Measurements from ENCODE around the gene HOMEZ. TPM values are rescaled to one million over a fixed set of nuclear protein-coding genes. Genes with fewer than 3 reads are reported as not detected.
"Not testable (repeated sequence)": the region's sequence is repeated elsewhere in the genome, so short reads cannot be mapped to it uniquely, and the experiment has no call there.

HOMEZ gene
- polyA plus RNA-seq, 4 donors = 3.2 to 17.5 (median 7.6) TPM

DNA sequence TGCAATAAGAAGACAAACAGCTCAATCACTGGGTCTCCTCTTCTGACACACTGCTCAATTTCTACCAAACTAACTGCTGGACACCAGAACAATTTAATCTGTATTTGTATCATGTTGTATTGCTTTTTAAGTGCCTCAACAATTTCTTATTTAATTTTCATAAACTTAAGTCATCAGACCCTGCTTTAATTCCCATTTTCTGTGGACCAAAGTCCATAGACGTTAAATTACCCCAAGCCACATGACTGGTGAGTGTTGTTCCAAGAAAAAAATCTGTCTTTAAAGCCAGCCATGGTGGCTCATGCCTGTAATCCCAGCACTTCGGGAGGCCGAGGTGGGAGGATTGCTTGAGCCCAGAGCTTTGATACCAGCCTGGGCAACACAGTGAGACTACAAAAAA, 8.7 kb downstream of the HOMEZ start:
- no peaks in the 10 kb centered on the region for H3K27me3 ChIP-seq (ENCODE audit: control insufficient read depth in 3 of 3, insufficient read depth in 3 of 3, low read length in 3 of 3)
- 36 to 63% (median 44%) methylated on average over 3 of the region's 3 CpGs for WGBS, 3 donors
- H3K4me3 ChIP-seq (ENCODE audit: low read depth in 1 of 3, low read length in 3 of 3) = no peak overlapping the region
- peak overlapping the region in 1 of 3 donors; percentile 24 for H3K27ac ChIP-seq (ENCODE audit: low read depth in 1 of 3, low read length in 2 of 3)
- peaks cover 0 to 13% (median 0%) of the 10 kb centered on the region in 3 donors for H3K4me1 ChIP-seq (ENCODE audit: control insufficient read depth in 3 of 3, insufficient read depth in 2 of 3, low read depth in 1 of 3, low read length in 2 of 3)
- DNase-seq (peak in 1 of 2 donors; percentile 53), FAIRE-seq (no peak)
- no peaks in the 10 kb centered on the region for H3K9me3 ChIP-seq (ENCODE audit: control insufficient read depth in 2 of 2, insufficient read depth in 1 of 2, low read depth in 1 of 2, low read length in 1 of 2)
- H3K36me3 ChIP-seq (ENCODE audit: control insufficient read depth in 3 of 3, insufficient read depth in 2 of 3, low read depth in 1 of 3, low read length in 3 of 3) = peaks cover 0 to 32% (median under 1%) of the 10 kb centered on the region in 3 donors

DNA sequence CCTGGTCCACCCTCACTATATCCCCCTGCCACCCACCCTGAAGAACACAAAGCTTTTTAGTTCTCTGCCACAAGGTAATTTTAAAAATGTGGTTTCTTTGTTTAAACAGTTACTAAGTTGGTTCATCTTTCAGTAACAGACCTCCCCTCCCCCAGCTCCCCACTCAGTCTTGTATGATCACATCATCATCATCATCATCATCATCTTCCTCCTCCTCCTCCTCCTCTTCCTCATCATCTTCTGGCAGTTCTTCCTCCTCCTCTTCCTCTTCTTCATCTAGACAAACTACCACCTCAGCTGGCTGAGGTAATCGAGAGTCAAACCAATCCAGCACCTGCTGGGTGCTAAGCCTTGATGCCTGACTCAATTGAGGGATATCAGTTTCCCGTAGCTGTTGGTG, 10.5 kb downstream of the HOMEZ start:
- FAIRE-seq = no peak
- H3K27ac ChIP-seq (ENCODE audit: low read depth in 1 of 3, low read length in 2 of 3) = no peak overlapping the region
- WGBS, 3 donors = 91 to 100% (median 94%) methylated on average over 2 of the region's 2 CpGs

DNA sequence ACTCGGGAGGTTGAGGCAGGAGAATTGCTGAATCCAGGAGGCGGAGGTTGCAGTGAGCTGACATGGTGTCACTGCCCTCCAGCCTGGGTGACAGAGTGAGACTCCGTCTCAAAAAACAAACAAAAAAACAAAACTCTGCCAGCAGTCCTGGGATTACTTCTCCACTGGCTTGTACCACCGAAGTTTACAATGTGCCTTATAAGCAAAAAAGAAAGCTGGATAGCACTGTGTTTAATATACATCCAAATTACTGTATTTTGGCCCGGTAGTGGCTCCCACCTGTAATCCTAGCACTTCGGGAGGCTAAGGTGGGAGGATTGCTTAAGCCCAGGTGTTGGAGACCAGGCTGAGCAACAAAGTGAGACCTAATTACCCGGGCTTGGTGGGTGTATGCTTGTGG, 16.7 kb downstream of the HOMEZ start:
- 89 to 90% (median 89%) methylated on average over 7 of the region's 7 CpGs for WGBS, 3 donors
- no peaks in the 10 kb centered on the region for H3K9me3 ChIP-seq (ENCODE audit: control insufficient read depth in 2 of 2, insufficient read depth in 1 of 2, low read depth in 1 of 2, low read length in 1 of 2)
- H3K4me3 ChIP-seq (ENCODE audit: low read depth in 1 of 3, low read length in 3 of 3) = no peak overlapping the region
- FAIRE-seq (no peak), DNase-seq (no peak)
- H3K27me3 ChIP-seq (ENCODE audit: control insufficient read depth in 3 of 3, insufficient read depth in 3 of 3, low read length in 3 of 3) = no peaks in the 10 kb centered on the region
- no peak overlapping the region for H3K27ac ChIP-seq (ENCODE audit: low read depth in 1 of 3, low read length in 2 of 3)
- no peaks in the 10 kb centered on the region for H3K36me3 ChIP-seq (ENCODE audit: control insufficient read depth in 3 of 3, insufficient read depth in 2 of 3, low read depth in 1 of 3, low read length in 3 of 3)
- H3K4me1 ChIP-seq (ENCODE audit: control insufficient read depth in 3 of 3, insufficient read depth in 2 of 3, low read depth in 1 of 3, low read length in 2 of 3) = no peaks in the 10 kb centered on the region

More for the DNA sequence above, 10.5 kb downstream of the HOMEZ start:
- no peak for DNase-seq
- Histone ChIP-seq H3K4me1 (ENCODE audit: control insufficient read depth in 3 of 3, insufficient read depth in 2 of 3, low read depth in 1 of 3, low read length in 2 of 3) (peaks cover 0 to 13% (median 0%) of the 10 kb centered on the region in 3 donors), H3K9me3 (ENCODE audit: control insufficient read depth in 2 of 2, insufficient read depth in 1 of 2, low read depth in 1 of 2, low read length in 1 of 2) (no peaks in the 10 kb centered on the region), H3K27me3 (ENCODE audit: control insufficient read depth in 3 of 3, insufficient read depth in 3 of 3, low read length in 3 of 3) (no peaks in the 10 kb centered on the region), H3K4me3 (ENCODE audit: low read depth in 1 of 3, low read length in 3 of 3) (no peak overlapping the region), H3K36me3 (ENCODE audit: control insufficient read depth in 3 of 3, insufficient read depth in 2 of 3, low read depth in 1 of 3, low read length in 3 of 3) (peaks cover 0 to 32% (median 0%) of the 10 kb centered on the region in 3 donors)

DNA sequence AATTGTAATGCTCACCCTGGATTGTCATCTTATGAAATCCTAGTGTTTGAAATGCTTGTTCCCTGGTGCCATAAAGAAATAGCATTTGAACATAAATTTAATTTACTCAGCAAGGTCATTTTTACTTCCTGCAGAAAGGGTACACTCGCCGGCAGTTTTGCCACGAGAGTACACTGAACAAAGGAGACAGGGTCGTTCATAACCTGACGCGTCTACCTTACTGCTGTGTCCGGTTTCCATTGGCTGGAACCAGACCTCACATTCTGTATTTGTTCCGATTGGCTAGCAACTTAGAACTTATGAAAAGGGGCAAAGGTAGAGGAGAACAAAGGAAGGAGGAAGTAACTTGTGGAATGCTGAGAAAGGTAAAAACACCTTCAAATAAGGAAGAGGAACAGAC, 25.1 kb downstream of the HOMEZ start:
- not testable (repeated sequence) for H3K27ac ChIP-seq (ENCODE audit: low read depth in 1 of 3, low read length in 2 of 3); H3K27me3 ChIP-seq (ENCODE audit: control insufficient read depth in 3 of 3, insufficient read depth in 3 of 3, low read length in 3 of 3); H3K4me1 ChIP-seq (ENCODE audit: control insufficient read depth in 3 of 3, insufficient read depth in 2 of 3, low read depth in 1 of 3, low read length in 2 of 3); H3K4me3 ChIP-seq (ENCODE audit: low read depth in 1 of 3, low read length in 3 of 3); H3K36me3 ChIP-seq (ENCODE audit: control insufficient read depth in 3 of 3, insufficient read depth in 2 of 3, low read depth in 1 of 3, low read length in 3 of 3); H3K9me3 ChIP-seq (ENCODE audit: control insufficient read depth in 2 of 2, insufficient read depth in 1 of 2, low read depth in 1 of 2, low read length in 1 of 2); FAIRE-seq
- 72 to 80% (median 76%) methylated on average over 8 of the region's 8 CpGs for WGBS, 3 donors
- DNase-seq = peak in 1 of 2 donors; percentile 16

DNA sequence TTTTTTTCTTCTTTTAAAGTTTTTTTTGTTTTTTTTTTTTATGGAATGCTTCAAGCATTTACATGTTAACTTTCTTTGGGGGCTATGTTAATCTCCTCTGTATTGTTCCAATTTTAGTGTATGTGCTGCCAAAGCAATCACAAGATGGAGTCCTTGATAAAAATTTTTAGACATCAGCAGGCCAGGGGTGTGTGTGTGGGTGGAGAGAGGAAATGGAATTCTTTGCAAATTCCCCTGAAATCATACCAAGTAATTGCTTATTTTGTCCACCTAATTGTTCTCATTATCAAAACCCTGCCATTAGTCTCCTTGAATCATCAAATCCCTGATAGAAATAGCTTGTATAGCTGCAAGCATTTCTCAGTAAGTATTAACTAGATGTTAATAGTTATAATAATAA, 26.5 kb downstream of the HOMEZ start:
- DNase-seq = no peak
- Histone ChIP-seq H3K36me3 (ENCODE audit: control insufficient read depth in 3 of 3, insufficient read depth in 2 of 3, low read depth in 1 of 3, low read length in 3 of 3) (no peaks in the 10 kb centered on the region), H3K9me3 (ENCODE audit: control insufficient read depth in 2 of 2, insufficient read depth in 1 of 2, low read depth in 1 of 2, low read length in 1 of 2) (no peaks in the 10 kb centered on the region), H3K27me3 (ENCODE audit: control insufficient read depth in 3 of 3, insufficient read depth in 3 of 3, low read length in 3 of 3) (no peaks in the 10 kb centered on the region), H3K27ac (ENCODE audit: low read depth in 1 of 3, low read length in 2 of 3) (no peak overlapping the region), H3K4me3 (ENCODE audit: low read depth in 1 of 3, low read length in 3 of 3) (no peak overlapping the region), H3K4me1 (ENCODE audit: control insufficient read depth in 3 of 3, insufficient read depth in 2 of 3, low read depth in 1 of 3, low read length in 2 of 3) (no peaks in the 10 kb centered on the region)
- no peak for FAIRE-seq

DNA sequence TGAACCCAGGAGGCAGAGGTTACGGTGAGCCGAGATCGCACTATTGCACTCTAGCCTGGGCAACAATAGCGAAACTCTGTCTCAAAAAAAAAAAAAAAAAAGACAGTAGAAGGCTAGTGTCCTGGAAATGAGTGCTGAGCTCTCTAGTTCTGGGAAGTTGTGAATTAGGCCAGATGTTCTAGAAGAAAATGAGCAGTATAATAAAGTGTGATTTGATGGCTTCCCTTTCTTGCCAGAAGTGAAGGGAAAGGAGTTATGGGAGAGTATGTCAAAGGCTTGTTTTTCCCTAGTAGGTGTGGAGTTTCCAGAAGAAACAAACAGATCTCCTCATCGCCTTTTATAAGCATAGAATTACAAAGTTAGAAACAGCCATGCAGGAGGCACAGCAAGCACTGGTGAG, 27.7 kb downstream of the HOMEZ start:
- H3K27me3 ChIP-seq (ENCODE audit: control insufficient read depth in 3 of 3, insufficient read depth in 3 of 3, low read length in 3 of 3) = no peaks in the 10 kb centered on the region
- no peak overlapping the region for H3K4me3 ChIP-seq (ENCODE audit: low read depth in 1 of 3, low read length in 3 of 3)
- WGBS, 3 donors = 87 to 93% (median 92%) methylated on average over 5 of the region's 5 CpGs
- FAIRE-seq (no peak), DNase-seq (no peak)
- H3K27ac ChIP-seq (ENCODE audit: low read depth in 1 of 3, low read length in 2 of 3) = no peak overlapping the region
- no peaks in the 10 kb centered on the region for H3K4me1 ChIP-seq (ENCODE audit: control insufficient read depth in 3 of 3, insufficient read depth in 2 of 3, low read depth in 1 of 3, low read length in 2 of 3)
- no peaks in the 10 kb centered on the region for H3K36me3 ChIP-seq (ENCODE audit: control insufficient read depth in 3 of 3, insufficient read depth in 2 of 3, low read depth in 1 of 3, low read length in 3 of 3)
- no peaks in the 10 kb centered on the region for H3K9me3 ChIP-seq (ENCODE audit: control insufficient read depth in 2 of 2, insufficient read depth in 1 of 2, low read depth in 1 of 2, low read length in 1 of 2)

DNA sequence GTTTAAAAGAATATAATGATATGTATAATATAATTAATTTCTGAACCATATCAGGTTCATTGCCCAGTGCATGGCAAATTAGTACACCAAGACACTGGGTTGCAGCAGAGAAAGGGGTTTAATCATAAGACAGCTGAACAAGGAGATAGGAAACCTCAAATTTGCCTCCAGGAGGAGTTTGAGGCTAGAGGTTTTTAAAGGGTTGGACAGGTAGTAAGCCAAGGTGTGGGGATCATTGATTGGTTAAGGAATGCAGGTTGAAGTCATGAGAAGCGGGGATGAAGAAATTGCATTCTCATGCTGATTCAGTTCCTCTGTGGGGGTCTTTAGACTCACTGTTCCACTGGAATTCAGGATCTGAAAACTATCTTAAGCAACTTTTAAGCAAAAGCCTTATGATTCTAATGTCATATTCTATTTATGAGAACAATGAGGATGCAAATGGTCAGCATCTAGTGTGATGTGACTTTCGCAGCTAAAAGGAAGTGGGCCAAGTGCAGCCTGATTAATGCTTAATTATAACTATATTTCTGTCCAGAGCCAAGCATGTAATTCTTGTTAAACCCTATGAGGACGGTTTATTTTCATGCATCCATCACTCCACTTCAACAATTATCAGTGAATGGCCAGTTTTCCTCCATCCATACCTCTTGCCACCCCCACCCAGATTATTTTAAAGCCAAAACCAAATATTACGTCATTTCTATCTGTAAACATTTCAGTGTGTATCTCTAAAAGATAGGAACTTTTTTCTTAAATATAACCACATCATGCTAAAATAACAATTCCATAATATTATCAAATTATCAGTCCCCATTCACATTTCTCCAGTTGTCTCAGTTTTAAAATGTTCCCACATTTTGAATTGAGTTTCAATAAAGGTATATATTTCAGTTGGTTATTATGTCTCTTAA, 33.3 kb downstream of the HOMEZ start:
- no peak for FAIRE-seq

DNA sequence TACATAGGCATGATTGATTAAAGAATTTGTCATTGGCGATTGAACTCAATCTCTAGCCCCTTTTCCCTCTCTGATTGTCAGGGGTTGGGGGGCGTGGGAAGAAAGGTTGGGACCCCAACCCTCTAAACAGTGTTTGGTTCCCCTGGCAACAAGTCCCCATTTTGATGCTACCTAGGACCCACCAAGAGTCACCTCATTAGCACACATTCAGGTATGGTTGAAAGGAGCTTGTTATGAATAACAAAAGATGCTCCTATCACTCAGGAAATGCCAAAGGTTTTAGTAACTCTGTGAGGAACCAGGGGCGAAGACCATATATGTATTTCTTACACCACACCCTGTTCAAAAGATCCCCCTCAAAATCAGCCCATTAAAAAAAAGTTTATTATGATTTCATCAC, 33.9 kb downstream of the HOMEZ start:
- Histone ChIP-seq H3K27me3 (ENCODE audit: control insufficient read depth in 3 of 3, insufficient read depth in 3 of 3, low read length in 3 of 3) (peaks cover 0 to 2% (median 0%) of the 10 kb centered on the region in 3 donors), H3K36me3 (ENCODE audit: control insufficient read depth in 3 of 3, insufficient read depth in 2 of 3, low read depth in 1 of 3, low read length in 3 of 3) (no peaks in the 10 kb centered on the region), H3K4me1 (ENCODE audit: control insufficient read depth in 3 of 3, insufficient read depth in 2 of 3, low read depth in 1 of 3, low read length in 2 of 3) (peaks cover 0 to 2% (median 0%) of the 10 kb centered on the region in 3 donors), H3K9me3 (ENCODE audit: control insufficient read depth in 2 of 2, insufficient read depth in 1 of 2, low read depth in 1 of 2, low read length in 1 of 2) (peaks cover 0 to 3% of the 10 kb centered on the region in 2 donors), H3K27ac (ENCODE audit: low read depth in 1 of 3, low read length in 2 of 3) (no peak overlapping the region), H3K4me3 (ENCODE audit: low read depth in 1 of 3, low read length in 3 of 3) (no peak overlapping the region)
- DNase-seq (no peak), FAIRE-seq (no peak)
- 55 to 73% (median 67%) methylated on average over 3 of the region's 3 CpGs for WGBS, 3 donors

More for the DNA sequence above, 33.3 kb downstream of the HOMEZ start:
- DNase-seq = no peak
- no peak overlapping the region for H3K4me3 ChIP-seq (ENCODE audit: low read depth in 1 of 3, low read length in 3 of 3)
- peaks cover 0 to 2% (median 0%) of the 10 kb centered on the region in 3 donors for H3K4me1 ChIP-seq (ENCODE audit: control insufficient read depth in 3 of 3, insufficient read depth in 2 of 3, low read depth in 1 of 3, low read length in 2 of 3)
- no peaks in the 10 kb centered on the region for H3K36me3 ChIP-seq (ENCODE audit: control insufficient read depth in 3 of 3, insufficient read depth in 2 of 3, low read depth in 1 of 3, low read length in 3 of 3)
- H3K27me3 ChIP-seq (ENCODE audit: control insufficient read depth in 3 of 3, insufficient read depth in 3 of 3, low read length in 3 of 3) = peaks cover 0 to 2% (median 0%) of the 10 kb centered on the region in 3 donors
- 65 to 83% (median 78%) methylated on average over 4 of the region's 4 CpGs for WGBS, 3 donors
- H3K9me3 ChIP-seq (ENCODE audit: control insufficient read depth in 2 of 2, insufficient read depth in 1 of 2, low read depth in 1 of 2, low read length in 1 of 2) = peaks cover 0 to 3% of the 10 kb centered on the region in 2 donors
- no peak overlapping the region for H3K27ac ChIP-seq (ENCODE audit: low read depth in 1 of 3, low read length in 2 of 3)

Measured in small intestine (tissue), 7 donors.